Uterus (tissue), 2 donors: ENCODE measurements around the gene MYH13.

Experiments used
- POLR2A ChIP-seq, 2 donors: fragments of 450-650 bp; IDR thresholded peaks; one replicate each; pipeline ENCODE4 v1.6.1; 2016; ENCODE audit warnings: antibody characterized with exemption in 2 of 2, mild to moderate bottlenecking in 1 of 2, moderate library complexity in 1 of 2
- TF ChIP-seq, protein P1 (sequence below), 4 experiments: fragments of 200-600 bp in 2 of 4; fragments of 450-650 bp in 2 of 4; sonication (generic) in 2 of 4; IDR thresholded peaks; one replicate each; pipeline ENCODE4 v1.5.1; 2016 to 2019; ENCODE audit warnings: antibody characterized with exemption in 4 of 4, mild to moderate bottlenecking in 2 of 4, moderate library complexity in 1 of 4

DNA sequence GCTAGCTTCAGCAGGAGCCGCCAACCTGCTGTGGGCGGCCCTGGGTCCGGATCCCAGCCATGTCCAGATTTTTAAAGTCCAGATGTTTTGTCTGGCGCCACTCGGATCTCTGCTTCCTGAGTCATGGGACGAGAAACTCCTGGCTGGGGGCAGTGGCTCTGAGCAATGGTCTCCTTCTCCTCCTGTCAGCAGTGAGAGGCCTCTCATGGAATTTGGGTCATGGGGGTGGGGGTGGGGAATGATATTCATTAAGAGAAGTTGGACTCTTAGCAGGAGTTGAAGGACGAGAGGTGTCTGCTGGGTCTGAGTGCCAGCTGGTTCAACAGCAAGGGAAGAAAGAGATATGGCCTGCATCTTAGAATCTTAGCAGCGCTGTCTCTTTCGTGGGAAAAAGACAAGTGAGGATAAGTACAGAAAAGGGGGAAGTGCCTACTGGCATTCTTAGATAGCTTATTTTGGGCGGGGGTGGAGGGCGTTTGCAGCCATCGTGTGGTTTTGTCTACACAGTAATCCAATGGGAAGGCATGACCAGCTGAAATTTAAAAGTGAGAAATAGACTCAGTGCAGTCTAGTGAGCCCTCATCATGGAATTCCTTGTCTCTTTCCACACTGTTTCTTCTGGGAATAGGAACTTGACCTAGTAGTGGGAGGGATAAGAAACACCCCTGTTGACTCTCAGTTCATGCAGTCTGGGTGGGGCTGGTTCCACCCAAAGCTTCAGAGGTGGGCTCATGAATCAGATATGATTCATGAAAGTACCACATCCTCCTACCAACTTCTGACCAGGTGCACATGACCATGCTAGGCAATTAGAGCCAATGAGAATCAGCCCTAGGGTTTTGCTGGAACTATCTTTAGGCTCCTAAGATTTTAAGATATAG, 80.5 kb downstream of the MYH13 start:
- TF ChIP-seq, protein P1, sequence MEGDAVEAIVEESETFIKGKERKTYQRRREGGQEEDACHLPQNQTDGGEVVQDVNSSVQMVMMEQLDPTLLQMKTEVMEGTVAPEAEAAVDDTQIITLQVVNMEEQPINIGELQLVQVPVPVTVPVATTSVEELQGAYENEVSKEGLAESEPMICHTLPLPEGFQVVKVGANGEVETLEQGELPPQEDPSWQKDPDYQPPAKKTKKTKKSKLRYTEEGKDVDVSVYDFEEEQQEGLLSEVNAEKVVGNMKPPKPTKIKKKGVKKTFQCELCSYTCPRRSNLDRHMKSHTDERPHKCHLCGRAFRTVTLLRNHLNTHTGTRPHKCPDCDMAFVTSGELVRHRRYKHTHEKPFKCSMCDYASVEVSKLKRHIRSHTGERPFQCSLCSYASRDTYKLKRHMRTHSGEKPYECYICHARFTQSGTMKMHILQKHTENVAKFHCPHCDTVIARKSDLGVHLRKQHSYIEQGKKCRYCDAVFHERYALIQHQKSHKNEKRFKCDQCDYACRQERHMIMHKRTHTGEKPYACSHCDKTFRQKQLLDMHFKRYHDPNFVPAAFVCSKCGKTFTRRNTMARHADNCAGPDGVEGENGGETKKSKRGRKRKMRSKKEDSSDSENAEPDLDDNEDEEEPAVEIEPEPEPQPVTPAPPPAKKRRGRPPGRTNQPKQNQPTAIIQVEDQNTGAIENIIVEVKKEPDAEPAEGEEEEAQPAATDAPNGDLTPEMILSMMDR (IDR thresholded peaks at IDR 0.05) = no peak
- no peak for TF ChIP-seq POLR2A (IDR thresholded peaks at IDR 0.05)
